ENCODE results near the gene SETD7.
A peak's percentile ranks its signal among the peaks of the same experiment; 100 is the strongest.

SETD7 gene

DNA sequence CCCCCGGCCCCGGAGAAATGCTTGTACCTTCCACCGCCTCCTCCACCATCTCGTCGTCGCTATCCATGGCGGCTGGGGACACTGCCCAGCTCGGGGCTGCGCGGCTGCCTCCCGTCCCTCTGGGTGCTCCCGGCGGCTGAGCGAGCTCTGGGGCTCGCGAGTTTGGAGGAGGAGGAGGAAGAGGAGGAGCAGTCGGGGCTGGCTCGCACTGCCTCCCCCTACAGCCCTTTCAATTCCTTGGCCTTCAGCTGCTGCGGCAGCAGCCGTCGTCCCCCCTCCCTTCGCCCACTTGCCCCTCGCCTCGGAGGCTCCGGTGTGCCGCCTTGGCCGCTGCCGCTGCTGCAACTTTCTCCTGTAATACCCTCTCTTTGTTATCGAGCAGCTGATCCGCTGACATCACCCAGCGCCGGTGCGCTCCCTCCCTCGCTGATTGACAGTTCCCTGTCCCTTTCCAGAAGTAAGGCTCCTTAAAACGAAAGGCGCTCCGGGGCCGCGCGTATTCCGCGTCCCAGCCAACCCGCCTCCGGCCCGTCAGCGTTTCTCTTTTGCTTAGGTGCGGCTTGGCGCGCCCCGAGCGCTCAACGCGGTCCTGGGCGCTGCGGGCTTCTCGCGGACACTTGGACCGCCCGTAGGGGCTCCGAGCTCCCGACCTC is at the start of gene SETD7:
Gene SETD7, minus strand, starts transcription at position 149 of the 653 bp plus-strand sequence. Its CDS starts 82 bp downstream, at position 67.
- peak; percentile 44 for DNase-seq

GRCh38 chr4:139605516-139605915 is 49.5 kb upstream of the SETD7 start:
- no peak for DNase-seq

GRCh38 chr4:139603576-139604410 is 47.8 kb upstream of the SETD7 start:
- DNase-seq: no peak

- DNase-seq: no peak
Observed at GRCh38 chr4:139602776-139603360, 46.8 kb upstream of the SETD7 start.

DNA sequence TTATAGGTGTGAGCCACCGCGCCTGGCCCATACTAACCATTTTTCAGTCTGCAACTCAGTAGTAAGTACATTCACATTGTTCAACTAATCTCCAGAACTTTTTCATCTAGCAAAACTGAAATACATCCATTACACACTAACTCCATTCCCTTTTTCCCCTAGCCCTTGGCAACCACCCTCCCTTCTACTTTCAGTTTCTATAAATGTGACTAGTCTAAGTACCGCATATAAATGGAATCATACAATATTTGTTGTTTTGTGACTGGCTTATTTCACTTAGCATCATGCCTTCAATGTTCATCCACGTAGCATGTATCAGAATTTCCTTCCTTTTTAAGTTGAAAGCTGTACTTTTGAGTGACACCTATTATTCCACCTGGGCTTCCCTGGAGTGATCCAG is 44.6 kb upstream of the SETD7 start:
- DNase-seq: no peak

DNA sequence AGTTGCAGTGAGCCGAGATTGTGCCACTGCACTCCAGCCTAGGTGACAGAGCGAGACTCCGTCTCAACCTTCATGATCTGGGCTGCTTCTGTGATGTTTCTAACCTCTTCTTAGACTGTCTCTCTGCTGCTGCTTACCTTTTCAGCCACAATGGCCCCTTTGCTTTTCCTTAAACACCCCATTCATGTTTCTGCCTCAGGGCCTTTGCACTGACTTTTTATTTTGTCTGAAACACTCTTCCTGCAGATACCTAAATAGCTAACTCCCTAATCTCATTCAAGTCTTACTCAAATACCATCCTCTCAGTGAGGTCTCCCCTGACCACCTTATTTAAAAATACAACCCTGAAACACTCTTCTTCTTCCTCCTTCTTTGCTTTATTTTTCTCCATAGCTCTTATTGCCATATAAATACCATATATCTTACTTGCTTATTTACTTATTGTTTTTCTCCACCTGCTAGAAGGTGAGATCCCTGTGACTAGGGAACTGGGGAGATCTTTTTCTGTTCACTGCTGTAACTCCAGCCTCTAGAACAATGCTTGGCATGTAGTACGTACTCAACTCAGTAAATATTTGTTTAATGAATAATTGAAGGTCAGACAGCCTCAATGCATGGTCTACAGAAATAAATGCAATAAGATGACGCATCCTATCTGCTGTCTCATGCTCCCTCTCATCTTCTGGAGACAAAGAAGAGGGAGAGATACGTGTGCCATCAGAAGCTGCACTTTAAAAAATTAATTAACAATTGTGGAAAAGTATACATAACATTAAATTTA is 43.8 kb upstream of the SETD7 start:
- DNase-seq: no peak

- no peak for DNase-seq
Observed at GRCh38 chr4:139599076-139599475, 43.1 kb upstream of the SETD7 start.

DNA sequence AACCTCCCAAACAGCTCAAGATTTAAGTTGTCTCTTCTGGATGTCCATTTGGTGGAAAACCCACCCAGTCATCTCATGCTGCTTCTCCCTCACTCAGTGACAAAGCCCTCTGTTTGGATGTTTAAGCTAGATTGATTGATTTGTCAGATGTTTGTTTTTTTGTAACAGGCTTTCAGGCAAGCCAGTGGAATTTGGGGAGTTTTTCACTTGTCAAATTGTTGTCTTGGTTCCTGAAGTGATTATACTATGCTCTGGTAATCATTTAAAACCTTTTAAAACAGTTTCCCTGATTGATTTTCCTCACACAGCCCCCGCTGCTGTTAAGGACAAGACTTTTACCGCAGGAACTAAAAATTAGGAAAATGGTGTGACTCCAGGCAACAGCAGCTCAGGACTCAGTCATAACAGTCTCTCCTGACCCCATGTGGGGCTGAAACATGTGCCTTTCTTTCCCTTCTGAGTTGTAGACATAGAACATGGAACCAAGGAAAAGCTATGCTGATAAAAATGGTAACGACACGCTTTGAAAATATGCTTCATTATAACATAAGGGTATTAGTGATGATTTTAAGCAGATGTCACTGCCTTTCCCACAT is 40.8 kb upstream of the SETD7 start:
- no peak for DNase-seq

GRCh38 chr4:139596034-139596683 is 40.1 kb upstream of the SETD7 start:
- DNase-seq: no peak

DNA sequence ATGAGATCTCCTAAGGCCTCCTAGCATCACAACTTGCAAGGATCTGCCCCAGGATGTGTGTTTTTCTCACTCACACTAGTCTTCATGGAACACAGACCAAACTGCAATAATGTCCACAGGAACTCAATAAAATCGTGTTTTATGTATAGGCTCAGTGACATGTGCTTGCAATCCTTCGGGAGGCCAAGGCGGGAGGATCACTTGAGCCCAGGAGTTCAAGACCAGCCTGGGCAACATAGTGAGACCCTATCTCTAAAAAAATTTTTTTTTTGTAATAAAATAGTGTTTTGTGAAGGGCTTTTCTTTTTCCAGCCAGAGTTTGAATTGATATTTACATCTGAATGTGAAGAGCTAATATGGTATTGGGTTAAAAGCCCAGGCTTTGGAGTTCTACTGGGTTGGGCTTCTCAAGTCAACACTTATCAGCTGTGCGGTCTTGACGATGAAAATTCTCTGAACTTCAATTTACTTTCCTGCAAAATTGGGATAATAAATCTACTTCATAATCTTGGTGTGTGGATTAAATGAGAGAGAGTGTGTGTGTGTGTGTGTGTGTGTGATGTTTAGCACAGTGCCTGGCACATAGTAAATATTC is 38.7 kb upstream of the SETD7 start:
- DNase-seq: no peak

DNA sequence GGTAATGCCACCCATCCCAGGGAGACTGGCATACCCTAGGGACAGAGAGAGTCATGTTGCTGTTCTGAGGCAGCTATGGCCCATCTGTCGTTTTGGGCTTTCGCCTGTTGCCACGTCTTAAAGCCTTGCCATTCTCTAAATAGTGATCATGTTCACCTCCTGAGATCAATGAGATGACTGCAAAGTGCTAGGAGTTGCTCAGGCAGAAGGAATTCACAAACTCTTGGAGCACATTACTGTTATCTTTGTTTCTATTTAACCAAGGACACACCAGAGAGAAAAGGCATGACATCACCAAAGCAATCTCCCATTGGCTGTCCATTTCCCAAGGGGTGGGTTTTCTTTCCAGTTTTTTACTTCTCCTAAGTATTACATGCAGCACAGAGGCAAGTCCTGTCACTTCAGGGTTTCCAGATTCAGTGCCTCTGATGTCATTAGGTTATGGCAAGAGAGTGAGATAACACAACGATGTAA is 37.1 kb upstream of the SETD7 start:
- no peak for DNase-seq

DNA sequence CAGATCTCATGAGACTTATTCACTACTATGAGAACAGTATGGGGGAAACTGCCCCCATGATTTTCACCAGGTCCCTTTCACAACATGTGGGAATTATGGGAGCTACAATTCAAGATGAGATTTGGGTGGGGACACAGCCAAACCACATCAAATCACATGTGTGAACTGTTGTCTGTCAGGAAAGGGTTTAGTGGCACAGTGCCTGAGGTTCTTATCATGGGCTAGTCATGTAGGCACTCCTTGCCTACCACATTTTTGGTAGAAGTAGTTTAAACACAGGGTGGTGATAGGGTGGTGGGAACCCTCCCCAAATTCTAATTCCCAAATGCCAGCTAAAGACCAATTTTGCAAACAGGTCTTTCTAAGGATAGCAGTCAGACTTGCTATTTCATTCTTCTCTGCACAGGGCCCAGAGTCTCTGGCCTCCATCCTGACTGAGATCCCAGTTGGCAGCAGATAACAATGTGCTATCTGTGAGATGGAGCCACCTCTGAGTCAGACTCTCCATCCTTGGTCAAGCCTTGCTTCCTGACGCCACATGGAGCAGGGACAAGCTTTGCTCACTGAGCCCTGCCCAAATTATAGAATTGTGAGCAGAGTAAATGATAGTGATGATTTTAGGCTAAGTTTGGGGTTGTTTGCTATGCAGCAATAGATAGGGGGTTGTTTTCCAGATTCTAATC is 33.5 kb upstream of the SETD7 start:
- no peak for DNase-seq

GRCh38 chr4:139587446-139587845 is 31.4 kb upstream of the SETD7 start:
- no peak for DNase-seq

DNA sequence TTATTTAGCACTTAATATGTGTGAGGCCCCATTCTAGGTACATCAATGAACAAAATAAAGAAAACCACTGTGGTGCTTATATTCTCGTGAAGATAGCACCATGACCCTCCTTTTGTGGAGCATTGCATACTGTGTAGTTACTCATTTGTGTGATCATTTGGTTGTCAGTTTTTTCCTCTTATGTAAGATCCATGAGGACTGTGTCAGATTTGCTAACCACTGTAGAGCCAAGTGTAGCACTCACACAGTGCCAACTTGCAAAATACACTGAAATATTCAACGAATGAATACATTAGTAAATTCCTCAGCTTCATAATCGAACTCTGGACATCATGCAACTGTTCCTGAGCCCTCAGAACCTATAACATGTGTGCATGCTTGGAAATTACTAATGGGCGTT is 29.5 kb upstream of the SETD7 start:
- no peak for DNase-seq

DNA sequence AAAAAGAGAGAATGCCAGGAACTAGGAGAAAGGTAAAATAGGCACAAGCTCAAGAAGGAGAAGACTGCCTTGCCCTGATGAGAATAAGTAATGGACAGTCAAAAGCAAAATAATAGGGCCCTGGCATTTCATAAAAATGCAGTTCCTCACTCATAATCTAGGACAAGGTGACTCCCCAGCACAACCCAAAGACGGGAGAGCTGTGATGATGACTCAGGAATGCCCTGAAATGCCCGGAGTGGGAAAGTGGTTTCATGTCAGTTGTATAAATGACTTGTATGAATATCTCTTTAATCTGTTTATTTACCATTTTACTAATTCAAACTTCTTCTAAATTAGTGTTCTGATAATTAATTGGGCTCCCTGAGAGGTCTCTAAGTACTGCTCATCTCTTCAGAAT is 28.8 kb upstream of the SETD7 start:
- DNase-seq: no peak

GRCh38 chr4:139584013-139584412 is 28.0 kb upstream of the SETD7 start:
- no peak for DNase-seq

DNA sequence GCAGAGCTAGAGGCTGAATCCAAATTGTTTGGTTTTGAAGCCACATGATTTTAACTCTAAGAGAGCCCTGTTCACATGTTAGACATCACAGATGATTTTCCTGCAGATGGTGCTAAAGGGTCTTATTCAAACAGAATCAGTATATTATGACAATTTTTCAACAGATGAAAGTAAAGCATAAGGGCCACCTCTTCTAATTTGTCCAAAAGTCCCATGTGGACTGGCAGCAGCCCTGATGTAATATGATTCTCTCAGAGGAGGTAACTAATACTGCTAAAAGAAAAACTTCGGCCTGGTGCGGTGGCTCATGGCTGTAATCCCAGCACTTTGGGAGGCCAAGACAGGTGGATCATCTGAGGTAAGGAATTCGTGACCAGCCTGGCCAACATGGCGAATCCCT is 26.0 kb upstream of the SETD7 start:
- DNase-seq: no peak

DNA sequence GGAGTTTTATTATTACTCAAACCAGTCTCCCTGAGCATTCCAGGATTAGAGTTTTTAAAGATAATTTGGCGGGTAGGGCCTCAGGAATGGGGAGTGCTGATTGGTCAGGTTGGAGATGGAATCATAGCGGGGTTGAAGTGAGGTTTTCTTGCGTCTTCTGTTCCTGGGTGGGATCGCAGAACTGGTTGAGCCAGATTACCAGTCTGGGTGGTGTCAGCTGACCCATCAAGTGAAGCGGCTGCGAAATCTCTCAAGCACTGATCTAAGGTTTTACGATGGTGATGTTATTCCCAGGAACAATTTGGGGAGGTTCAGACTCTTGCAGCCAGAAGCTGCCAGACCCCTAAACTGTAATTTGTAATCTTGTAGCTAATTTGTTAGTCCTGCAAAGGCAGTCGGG is 25.1 kb upstream of the SETD7 start:
- DNase-seq: no peak

DNA sequence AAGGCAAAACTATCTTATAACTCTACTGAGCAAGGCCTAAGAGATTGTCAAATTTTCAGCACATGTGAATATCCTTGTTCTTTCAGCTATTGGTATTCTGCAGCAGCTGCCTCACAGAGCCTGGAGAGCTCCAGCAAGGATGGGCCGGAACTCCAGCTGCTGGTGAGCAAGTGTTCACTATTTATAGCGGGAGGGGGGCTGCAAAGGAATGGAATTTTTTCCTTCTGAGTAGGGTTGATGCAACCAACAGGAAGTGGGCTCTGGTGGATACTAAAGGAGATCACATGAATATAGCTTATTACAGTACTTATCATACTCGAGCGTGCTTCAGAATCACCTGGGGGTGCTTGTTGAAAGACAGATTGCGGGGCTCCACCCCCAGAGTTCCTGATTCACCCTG is 20.2 kb upstream of the SETD7 start:
- DNase-seq: no peak

DNA sequence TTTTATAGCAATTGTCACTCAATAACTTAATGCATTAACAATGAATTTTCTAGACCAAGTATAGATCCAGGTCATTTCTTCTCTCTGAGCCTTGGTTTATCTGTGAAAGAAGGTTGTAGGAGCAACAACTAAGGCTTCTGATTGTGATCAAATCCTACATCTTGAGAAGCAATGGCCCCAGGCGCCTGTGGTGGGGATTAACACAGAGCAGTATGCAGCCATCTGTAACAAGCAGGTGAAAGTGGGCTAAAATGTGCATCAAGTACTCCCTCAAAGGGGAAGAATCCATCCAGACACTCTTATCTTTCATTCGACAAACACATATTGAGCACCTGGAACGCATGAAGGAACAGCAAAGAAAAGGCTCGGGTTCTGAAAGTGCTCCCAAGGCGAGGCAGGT is 19.1 kb upstream of the SETD7 start:
- no peak for DNase-seq

- DNase-seq: no peak
Observed at GRCh38 chr4:139574641-139575040, 18.6 kb upstream of the SETD7 start.

All from activated effector memory CD4-positive, alpha-beta T cell treated with Interleukin-2 at 50 U/mL for 16 hours (primary cell).